Measurements from ENCODE around the gene CDC14A. TPM values are rescaled to one million over a fixed set of nuclear protein-coding genes. Genes with fewer than 3 reads are reported as not detected.

The CDC14A gene
- total and polyA plus RNA-seq, 2 experiments from 2014 or later, result 7.3 to 14.5 TPM

GRCh38 chr1:100510451-100510850 lies 158.1 kb downstream of the CDC14A start:
- Histone ChIP-seq H3K27me3 (no peaks in the 10 kb centered on the region), H4K20me1 (ENCODE audit: insufficient read depth, poor library complexity, severe bottlenecking) (no peaks in the 10 kb centered on the region), H3K27ac (no peak overlapping the region), H3K36me3 (replicated peaks; ENCODE audit: insufficient read depth, low read depth) (no peaks in the 10 kb centered on the region), H2AFZ (no peak overlapping the region), H3K4me2 (no peak overlapping the region), H3K9me2 (replicated peaks; ENCODE audit: insufficient read depth) (no peaks in the 10 kb centered on the region), H3K4me1 (ENCODE audit: insufficient read depth) (no peaks in the 10 kb centered on the region), H3K79me2 (no peaks in the 10 kb centered on the region), H3K9me3 (ENCODE audit: low read depth) (no peaks in the 10 kb centered on the region), H3K4me3 (no peak overlapping the region)
- 74% methylated on average over 1 of the region's 1 CpG for WGBS (ENCODE audit: low lambda C conversion rate, missing lambda C conversion rate)
- TF ChIP-seq EZH2 (IDR thresholded peaks at IDR 0.05; ENCODE audit: borderline replicate concordance), result no peak
- no peak for TF ChIP-seq EZH2phosphoT487 (IDR thresholded peaks at IDR 0.05; ENCODE audit: low read depth, severe bottlenecking, unreplicated experiment)
- no peak for TF ChIP-seq CTCF (IDR thresholded peaks at IDR 0.05; ENCODE audit: poor library complexity)
- DNase-seq (ENCODE audit: low spot score), result no peak

GRCh38 chr1:100511058-100511457 lies 158.8 kb downstream of the CDC14A start:
- no peaks in the 10 kb centered on the region for H3K9me3 ChIP-seq (ENCODE audit: low read depth)
- H3K36me3 ChIP-seq (replicated peaks; ENCODE audit: insufficient read depth, low read depth), result no peaks in the 10 kb centered on the region
- WGBS (ENCODE audit: low lambda C conversion rate, missing lambda C conversion rate), result 95% methylated on average over 4 of the region's 4 CpGs
- H2AFZ ChIP-seq, result no peak overlapping the region
- no peaks in the 10 kb centered on the region for H4K20me1 ChIP-seq (ENCODE audit: insufficient read depth, poor library complexity, severe bottlenecking)
- TF ChIP-seq EZH2phosphoT487 (IDR thresholded peaks at IDR 0.05; ENCODE audit: low read depth, severe bottlenecking, unreplicated experiment) (no peak), CTCF (IDR thresholded peaks at IDR 0.05; ENCODE audit: poor library complexity) (no peak), EZH2 (IDR thresholded peaks at IDR 0.05; ENCODE audit: borderline replicate concordance) (no peak)
- no peak overlapping the region for H3K4me3 ChIP-seq
- no peak overlapping the region for H3K4me2 ChIP-seq
- no peaks in the 10 kb centered on the region for H3K4me1 ChIP-seq (ENCODE audit: insufficient read depth)
- H3K79me2 ChIP-seq, result no peaks in the 10 kb centered on the region
- no peak overlapping the region for H3K27ac ChIP-seq
- H3K9me2 ChIP-seq (replicated peaks; ENCODE audit: insufficient read depth), result no peaks in the 10 kb centered on the region
- DNase-seq (ENCODE audit: low spot score), result no peak
- H3K27me3 ChIP-seq, result no peaks in the 10 kb centered on the region

- H3K9me2 ChIP-seq (replicated peaks; ENCODE audit: insufficient read depth), result no peaks in the 10 kb centered on the region
- H3K36me3 ChIP-seq (replicated peaks; ENCODE audit: insufficient read depth, low read depth), result no peaks in the 10 kb centered on the region
- H3K79me2 ChIP-seq, result no peaks in the 10 kb centered on the region
- H4K20me1 ChIP-seq (ENCODE audit: insufficient read depth, poor library complexity, severe bottlenecking), result no peaks in the 10 kb centered on the region
- H3K27me3 ChIP-seq, result no peaks in the 10 kb centered on the region
- no peak overlapping the region for H3K4me2 ChIP-seq
- 89% methylated on average over 5 of the region's 5 CpGs for WGBS (ENCODE audit: low lambda C conversion rate, missing lambda C conversion rate)
- H3K4me3 ChIP-seq, result no peak overlapping the region
- no peaks in the 10 kb centered on the region for H3K9me3 ChIP-seq (ENCODE audit: low read depth)
- no peaks in the 10 kb centered on the region for H3K4me1 ChIP-seq (ENCODE audit: insufficient read depth)
- no peak overlapping the region for H3K27ac ChIP-seq
- TF ChIP-seq EZH2 (IDR thresholded peaks at IDR 0.05; ENCODE audit: borderline replicate concordance) (no peak), CTCF (IDR thresholded peaks at IDR 0.05; ENCODE audit: poor library complexity) (no peak), EZH2phosphoT487 (IDR thresholded peaks at IDR 0.05; ENCODE audit: low read depth, severe bottlenecking, unreplicated experiment) (no peak)
- DNase-seq (ENCODE audit: low spot score), result no peak
- no peak overlapping the region for H2AFZ ChIP-seq
Observed at GRCh38 chr1:100511773-100512172, 159.5 kb downstream of the CDC14A start.

GRCh38 chr1:100512803-100513352 lies 160.6 kb downstream of the CDC14A start:
- no peaks in the 10 kb centered on the region for H3K9me2 ChIP-seq (replicated peaks; ENCODE audit: insufficient read depth)
- H3K9me3 ChIP-seq (ENCODE audit: low read depth), result no peaks in the 10 kb centered on the region
- no peaks in the 10 kb centered on the region for H4K20me1 ChIP-seq (ENCODE audit: insufficient read depth, poor library complexity, severe bottlenecking)
- H3K4me3 ChIP-seq, result no peak overlapping the region
- H3K27ac ChIP-seq, result no peak overlapping the region
- no peaks in the 10 kb centered on the region for H3K4me1 ChIP-seq (ENCODE audit: insufficient read depth)
- no peaks in the 10 kb centered on the region for H3K79me2 ChIP-seq
- no peaks in the 10 kb centered on the region for H3K36me3 ChIP-seq (replicated peaks; ENCODE audit: insufficient read depth, low read depth)
- DNase-seq (ENCODE audit: low spot score), result no peak
- TF ChIP-seq EZH2phosphoT487 (IDR thresholded peaks at IDR 0.05; ENCODE audit: low read depth, severe bottlenecking, unreplicated experiment) (no peak), CTCF (IDR thresholded peaks at IDR 0.05; ENCODE audit: poor library complexity) (no peak), EZH2 (IDR thresholded peaks at IDR 0.05; ENCODE audit: borderline replicate concordance) (no peak)
- no peak overlapping the region for H3K4me2 ChIP-seq
- no peaks in the 10 kb centered on the region for H3K27me3 ChIP-seq
- no peak overlapping the region for H2AFZ ChIP-seq

All from hepatocyte (in vitro differentiated cells).